Measurements from ENCODE around the gene SYT9. TPM values are rescaled to one million over a fixed set of nuclear protein-coding genes. Genes with fewer than 3 reads are reported as not detected.
"Not testable (repeated sequence)": the region's sequence is repeated elsewhere in the genome, so short reads cannot be mapped to it uniquely, and the experiment has no call there.

SYT9 gene
- polyA plus RNA-seq, 3 donors from 2014 or later: not detected

- Mint-ChIP-seq H3K27ac (no peak overlapping the region), H3K4me1 (no peaks in the 10 kb centered on the region), H3K4me3 (no peak overlapping the region), H3K36me3 (no peaks in the 10 kb centered on the region), H3K9me3 (peaks cover 0 to 8% (median 0%) of the 10 kb centered on the region in 6 donors), H3K27me3 (ENCODE audit: low read depth in 3 of 3) (peaks cover 0 to 4% (median 0%) of the 10 kb centered on the region in 3 donors)
- no peak for DNase-seq
Measured at GRCh38 chr11:7332451-7332850, 80.7 kb downstream of the SYT9 start.

GRCh38 chr11:7332962-7333361, 81.3 kb downstream of the SYT9 start:
- DNase-seq: no peak
- Mint-ChIP-seq H3K36me3 (no peaks in the 10 kb centered on the region), H3K27me3 (ENCODE audit: low read depth in 3 of 3) (peaks cover 0 to 4% (median 0%) of the 10 kb centered on the region in 3 donors), H3K4me3 (no peak overlapping the region), H3K27ac (no peak overlapping the region), H3K4me1 (no peaks in the 10 kb centered on the region), H3K9me3 (peaks cover 0 to 8% (median 0%) of the 10 kb centered on the region in 6 donors)

- H3K36me3 Mint-ChIP-seq; H3K27ac Mint-ChIP-seq; DNase-seq; H3K4me3 Mint-ChIP-seq; H3K4me1 Mint-ChIP-seq; H3K27me3 Mint-ChIP-seq (ENCODE audit: low read depth in 3 of 3); H3K9me3 Mint-ChIP-seq: not testable (repeated sequence)
Measured at GRCh38 chr11:7335442-7335841, 83.7 kb downstream of the SYT9 start.

GRCh38 chr11:7341551-7341950, 89.8 kb downstream of the SYT9 start:
- H3K4me1 Mint-ChIP-seq: no peaks in the 10 kb centered on the region
- H3K27me3 Mint-ChIP-seq (ENCODE audit: low read depth in 3 of 3): peaks cover 3 to 10% (median 5%) of the 10 kb centered on the region in 3 donors

GRCh38 chr11:7347611-7348431, 96.1 kb downstream of the SYT9 start:
- H3K27ac Mint-ChIP-seq: no peak overlapping the region
- peaks cover 0 to 5% (median 3%) of the 10 kb centered on the region in 3 donors for H3K27me3 Mint-ChIP-seq (ENCODE audit: low read depth in 3 of 3)
- no peak overlapping the region for H3K4me3 Mint-ChIP-seq
- no peaks in the 10 kb centered on the region for H3K9me3 Mint-ChIP-seq
- DNase-seq: no peak
- no peaks in the 10 kb centered on the region for H3K4me1 Mint-ChIP-seq
- H3K36me3 Mint-ChIP-seq: no peaks in the 10 kb centered on the region

More at GRCh38 chr11:7341551-7341950, 89.8 kb downstream of the SYT9 start:
- no peak for DNase-seq
- Mint-ChIP-seq H3K36me3 (no peaks in the 10 kb centered on the region), H3K9me3 (peaks cover 0 to 6% (median 0%) of the 10 kb centered on the region in 6 donors), H3K27ac (no peak overlapping the region), H3K4me3 (no peak overlapping the region)

GRCh38 chr11:7348432-7349304, 97.0 kb downstream of the SYT9 start:
- Mint-ChIP-seq H3K4me3 (no peak overlapping the region), H3K36me3 (no peaks in the 10 kb centered on the region), H3K27me3 (ENCODE audit: low read depth in 3 of 3) (peaks cover 0 to 5% (median 2%) of the 10 kb centered on the region in 3 donors), H3K4me1 (no peaks in the 10 kb centered on the region), H3K9me3 (no peaks in the 10 kb centered on the region), H3K27ac (no peak overlapping the region)
- no peak for DNase-seq

- Mint-ChIP-seq H3K27ac (no peak overlapping the region), H3K4me3 (no peak overlapping the region), H3K4me1 (no peaks in the 10 kb centered on the region), H3K9me3 (no peaks in the 10 kb centered on the region), H3K27me3 (ENCODE audit: low read depth in 3 of 3) (peaks cover 0 to 7% (median 2%) of the 10 kb centered on the region in 3 donors), H3K36me3 (no peaks in the 10 kb centered on the region)
- DNase-seq: no peak
Measured at GRCh38 chr11:7351228-7351627, 99.5 kb downstream of the SYT9 start.

GRCh38 chr11:7353100-7353499, 101.4 kb downstream of the SYT9 start:
- no peaks in the 10 kb centered on the region for H3K36me3 Mint-ChIP-seq
- no peaks in the 10 kb centered on the region for H3K9me3 Mint-ChIP-seq
- DNase-seq: peak in 1 of 3 donors; percentile 4
- peaks cover 0 to 7% (median 2%) of the 10 kb centered on the region in 3 donors for H3K27me3 Mint-ChIP-seq (ENCODE audit: low read depth in 3 of 3)
- no peak overlapping the region for H3K27ac Mint-ChIP-seq
- no peaks in the 10 kb centered on the region for H3K4me1 Mint-ChIP-seq
- no peak overlapping the region for H3K4me3 Mint-ChIP-seq

- peaks cover 0 to 4% (median 0%) of the 10 kb centered on the region in 6 donors for H3K9me3 Mint-ChIP-seq
- no peak overlapping the region for H3K27ac Mint-ChIP-seq
- H3K4me1 Mint-ChIP-seq: no peaks in the 10 kb centered on the region
- no peak overlapping the region for H3K4me3 Mint-ChIP-seq
- DNase-seq: no peak
- no peaks in the 10 kb centered on the region for H3K36me3 Mint-ChIP-seq
- H3K27me3 Mint-ChIP-seq (ENCODE audit: low read depth in 3 of 3): peaks cover 2 to 5% (median 2%) of the 10 kb centered on the region in 3 donors
Measured at GRCh38 chr11:7364660-7365059, 113.0 kb downstream of the SYT9 start.

GRCh38 chr11:7367803-7368202, 116.1 kb downstream of the SYT9 start:
- Mint-ChIP-seq H3K27ac (no peak overlapping the region), H3K9me3 (peaks cover 0 to 14% (median 3%) of the 10 kb centered on the region in 6 donors), H3K4me3 (no peak overlapping the region), H3K4me1 (no peaks in the 10 kb centered on the region), H3K36me3 (no peaks in the 10 kb centered on the region), H3K27me3 (ENCODE audit: low read depth in 3 of 3) (peaks cover 2 to 5% (median 2%) of the 10 kb centered on the region in 3 donors)
- no peak for DNase-seq

- no peaks in the 10 kb centered on the region for H3K4me1 Mint-ChIP-seq
- H3K36me3 Mint-ChIP-seq: peaks cover 0 to 4% (median 0%) of the 10 kb centered on the region in 3 donors
- no peak for DNase-seq
- H3K27ac Mint-ChIP-seq: no peak overlapping the region
- peaks cover 0 to 11% (median 3%) of the 10 kb centered on the region in 6 donors for H3K9me3 Mint-ChIP-seq
- no peak overlapping the region for H3K4me3 Mint-ChIP-seq
- peaks cover 5 to 7% (median 5%) of the 10 kb centered on the region in 3 donors for H3K27me3 Mint-ChIP-seq (ENCODE audit: low read depth in 3 of 3)
Measured at GRCh38 chr11:7376386-7376785, 124.7 kb downstream of the SYT9 start.

GRCh38 chr11:7381937-7382336, 130.2 kb downstream of the SYT9 start:
- DNase-seq: no peak
- no peak overlapping the region for H3K27ac Mint-ChIP-seq
- H3K4me1 Mint-ChIP-seq: no peaks in the 10 kb centered on the region
- peaks cover 0 to 3% (median 0%) of the 10 kb centered on the region in 6 donors for H3K9me3 Mint-ChIP-seq
- H3K27me3 Mint-ChIP-seq (ENCODE audit: low read depth in 3 of 3): peaks cover 0 to 4% (median 0%) of the 10 kb centered on the region in 3 donors
- no peaks in the 10 kb centered on the region for H3K36me3 Mint-ChIP-seq
- H3K4me3 Mint-ChIP-seq: no peak overlapping the region

- H3K9me3 Mint-ChIP-seq: peaks cover 0 to 3% (median 0%) of the 10 kb centered on the region in 6 donors
Measured at GRCh38 chr11:7383406-7383805, 131.7 kb downstream of the SYT9 start.

GRCh38 chr11:7384691-7385090, 133.0 kb downstream of the SYT9 start:
- no peak overlapping the region for H3K27ac Mint-ChIP-seq
- H3K27me3 Mint-ChIP-seq (ENCODE audit: low read depth in 3 of 3): peaks cover 0 to 4% (median 0%) of the 10 kb centered on the region in 3 donors
- H3K4me1 Mint-ChIP-seq: no peaks in the 10 kb centered on the region

More at GRCh38 chr11:7383406-7383805, 131.7 kb downstream of the SYT9 start:
- Mint-ChIP-seq H3K4me1 (no peaks in the 10 kb centered on the region), H3K27me3 (ENCODE audit: low read depth in 3 of 3) (peaks cover 0 to 4% (median 0%) of the 10 kb centered on the region in 3 donors), H3K27ac (no peak overlapping the region), H3K36me3 (no peaks in the 10 kb centered on the region), H3K4me3 (no peak overlapping the region)
- DNase-seq: no peak

More at GRCh38 chr11:7384691-7385090, 133.0 kb downstream of the SYT9 start:
- Mint-ChIP-seq H3K36me3 (no peaks in the 10 kb centered on the region), H3K4me3 (no peak overlapping the region), H3K9me3 (no peaks in the 10 kb centered on the region)
- DNase-seq: no peak
